Stomach (tissue), 4 donors: ENCODE results near the gene MLST8.

Experiments used
- CTCF ChIP-seq, 7 experiments: fragments of 450-650 bp in 4 of 7; fragments of 200-600 bp in 3 of 7; sonication (generic) in 3 of 7; IDR thresholded peaks; one replicate each; pipeline ENCODE4 v1.5.1; 2016 to 2019; ENCODE audit warnings: antibody characterized with exemption in 7 of 7, control low read depth in 2 of 7, mild to moderate bottlenecking in 1 of 7
- POLR2A ChIP-seq, 4 donors: fragments of 450-650 bp; IDR thresholded peaks; one replicate each; pipeline ENCODE4 v1.6.1; 2016; ENCODE audit warnings: antibody characterized with exemption in 4 of 4, control low read depth in 2 of 4, mild to moderate bottlenecking in 1 of 4, moderate library complexity in 1 of 4

GRCh38 chr16:2223221-2223941, 18.1 kb downstream of the MLST8 start, which contains the start of gene E4F1:
- TF ChIP-seq POLR2A (IDR thresholded peaks at IDR 0.05) (peak in 2 of 4 donors; percentile 43 to 85), CTCF (IDR thresholded peaks at IDR 0.05) (peak in 2 of 7 experiments; percentile 38 to 40)
